Stimulated activated CD8-positive, alpha-beta memory T cell treated with anti-CD3 and anti-CD28 coated beads, Interleukin-4, amount 100 ng/mL, for 1 hour (primary cell): ENCODE results near the gene ALCAM.

Experiments
- DNase-seq, 2 donors: peaks; one replicate each; pipeline ENCODE4 v3.0.0-alpha.2; 2020; ENCODE audit warnings: low read depth in 2 of 2, low spot score in 1 of 2

The ALCAM gene

GRCh38 chr3:105366326-105367062 is at the start of gene ALCAM:
Gene ALCAM, plus strand, starts transcription at chr3:105366909.
- DNase-seq: peak; percentile 35 to 58

- no peak for DNase-seq
These were observed 48.9 kb upstream of the ALCAM start for GRCh38 chr3:105317841-105318240.

- DNase-seq: no peak
These were observed 44.0 kb upstream of the ALCAM start for GRCh38 chr3:105322570-105323273.

GRCh38 chr3:105323274-105323599 is 43.5 kb upstream of the ALCAM start:
- DNase-seq: no peak

- no peak for DNase-seq
These were observed 41.8 kb upstream of the ALCAM start for GRCh38 chr3:105324951-105325350.

- no peak for DNase-seq
These were observed 38.9 kb upstream of the ALCAM start for GRCh38 chr3:105327662-105328337.

- DNase-seq: no peak
These were observed 38.4 kb upstream of the ALCAM start for GRCh38 chr3:105328338-105328730.

GRCh38 chr3:105332961-105333360 is 33.7 kb upstream of the ALCAM start:
- DNase-seq: no peak

GRCh38 chr3:105334138-105334882 is 32.4 kb upstream of the ALCAM start:
- no peak for DNase-seq

- no peak for DNase-seq
These were observed 26.8 kb upstream of the ALCAM start for GRCh38 chr3:105339946-105340345.

- no peak for DNase-seq
These were observed 22.7 kb upstream of the ALCAM start for GRCh38 chr3:105343991-105344390.

GRCh38 chr3:105345156-105345555 is 21.6 kb upstream of the ALCAM start:
- DNase-seq: no peak

GRCh38 chr3:105347625-105348302 is 18.9 kb upstream of the ALCAM start:
- no peak for DNase-seq

- DNase-seq: no peak
These were observed 18.4 kb upstream of the ALCAM start for GRCh38 chr3:105348307-105348706.

GRCh38 chr3:105349684-105350387 is 16.9 kb upstream of the ALCAM start:
- no peak for DNase-seq

GRCh38 chr3:105351821-105352220 is 14.9 kb upstream of the ALCAM start:
- no peak for DNase-seq

GRCh38 chr3:105352976-105353375 is 13.7 kb upstream of the ALCAM start:
- DNase-seq: no peak

- no peak for DNase-seq
These were observed 13.1 kb upstream of the ALCAM start for GRCh38 chr3:105353485-105354161.

GRCh38 chr3:105354429-105354828 is 12.3 kb upstream of the ALCAM start:
- DNase-seq: no peak
